CD14-positive monocyte (primary cell): ENCODE results near the gene SDC4. TPM values are rescaled to one million over a fixed set of nuclear protein-coding genes. Genes with fewer than 3 reads are reported as not detected.

ENCODE experiments used
- DNase-seq, 3 donors: peaks; one replicate each; pipeline ENCODE4 v3.0.0-alpha.2; 2011 to 2022
- H2AFZ ChIP-seq: 2 replicates; pipeline ENCODE4 v1.6.0; 2012; ENCODE audit warnings: mild to moderate bottlenecking, low read depth, low read length, inconsistent platforms; ENCODE audit not compliant: insufficient read depth, poor library complexity, severe bottlenecking
- H3K27ac ChIP-seq, 2 donors: 1 replicate in 1 of 2; 2 replicates in 1 of 2; pipeline ENCODE4 v1.5.1; 2012 to 2013; ENCODE audit warnings: low read length in 2 of 2, control low read depth in 1 of 2, inconsistent platforms in 1 of 2, low read depth in 1 of 2, mild to moderate bottlenecking in 1 of 2
- H3K27me3 ChIP-seq, 2 donors: one replicate each; pipeline versions ENCODE4 v1.6.0 to v1.6.1; 2011 to 2013; ENCODE audit warnings: low read length in 2 of 2; ENCODE audit not compliant: control insufficient read depth in 2 of 2, insufficient read depth in 2 of 2
- H3K36me3 ChIP-seq, 2 donors: replicated peaks in 1 of 2; 1 replicate in 1 of 2; 2 replicates in 1 of 2; pipeline versions ENCODE4 v1.5.1 to v1.6.1; 2012 to 2013; ENCODE audit warnings: low read length in 2 of 2, control low read depth in 1 of 2, inconsistent platforms in 1 of 2, mild to moderate bottlenecking in 1 of 2; ENCODE audit not compliant: insufficient read depth in 2 of 2, control insufficient read depth in 1 of 2
- H3K4me1 ChIP-seq, 2 donors: 1 replicate in 1 of 2; 2 replicates in 1 of 2; pipeline versions ENCODE4 v1.5.1 to v1.6.1; 2012 to 2013; ENCODE audit warnings: low read length in 2 of 2, control low read depth in 1 of 2, inconsistent platforms in 1 of 2, mild to moderate bottlenecking in 1 of 2, moderate library complexity in 1 of 2; ENCODE audit not compliant: insufficient read depth in 2 of 2, control insufficient read depth in 1 of 2
- H3K4me2 ChIP-seq: replicated peaks from 2 replicates; pipeline ENCODE3; 2012; ENCODE audit warnings: low read length, moderate library complexity, mild to moderate bottlenecking; ENCODE audit not compliant: poor library complexity, severe bottlenecking; ENCODE audit errors: extremely low read depth
- H3K4me3 ChIP-seq, 3 experiments: fragments of 200-600 bp in 1 of 3; sonication (generic) in 1 of 3; replicated peaks in 1 of 3; 1 replicate in 2 of 3; 2 replicates in 1 of 3; pipeline ENCODE4 v1.5.1; 2011 to 2013; ENCODE audit warnings: low read length in 3 of 3, mild to moderate bottlenecking in 3 of 3, control low read depth in 2 of 3, low read depth in 2 of 3, inconsistent platforms in 1 of 3, moderate library complexity in 1 of 3
- H3K79me2 ChIP-seq: 2 replicates; pipeline ENCODE4 v1.6.0; 2012; ENCODE audit warnings: mild to moderate bottlenecking, control low read depth, inconsistent platforms, low read length, moderate library complexity; ENCODE audit not compliant: insufficient read depth
- H3K9ac ChIP-seq: 2 replicates; pipeline ENCODE4 v1.6.0; 2017; ENCODE audit warnings: low read length, mild to moderate bottlenecking; ENCODE audit not compliant: insufficient read depth, poor library complexity, severe bottlenecking
- H3K9me3 ChIP-seq, 2 donors: replicated peaks in 1 of 2; 1 replicate in 1 of 2; 2 replicates in 1 of 2; pipeline versions ENCODE4 v1.5.1 to v1.6.1; 2012 to 2013; ENCODE audit warnings: low read length in 2 of 2, control low read depth in 1 of 2; ENCODE audit not compliant: control insufficient read depth in 1 of 2, insufficient read depth in 1 of 2
- H4K20me1 ChIP-seq: 2 replicates; pipeline ENCODE4 v1.6.0; 2012; ENCODE audit warnings: mild to moderate bottlenecking, low read length, control low read depth, moderate library complexity; ENCODE audit not compliant: insufficient read depth
- H3K27ac Mint-ChIP-seq, 7 donors: one replicate each; pipeline ENCODE4 v1.8.0; 2020; ENCODE audit warnings: mild to moderate bottlenecking in 7 of 7, mixed read lengths in 7 of 7, moderate library complexity in 6 of 7, inconsistent platforms in 2 of 7
- H3K27me3 Mint-ChIP-seq, 3 donors: one replicate each; pipeline ENCODE4 v1.8.0; 2021 to 2022; ENCODE audit warnings: low read depth in 3 of 3, mild to moderate bottlenecking in 3 of 3, mixed read lengths in 3 of 3, moderate library complexity in 3 of 3, inconsistent platforms in 1 of 3
- H3K36me3 Mint-ChIP-seq, 2 donors: one replicate each; pipeline ENCODE4 v1.8.0; 2020; ENCODE audit warnings: mixed read lengths in 2 of 2, inconsistent platforms in 1 of 2, mild to moderate bottlenecking in 1 of 2
- H3K4me1 Mint-ChIP-seq: one replicate; pipeline ENCODE4 v1.8.0; 2020; ENCODE audit warnings: mild to moderate bottlenecking, mixed read lengths
- H3K4me3 Mint-ChIP-seq, 2 donors: one replicate each; pipeline ENCODE4 v1.8.0; 2020; ENCODE audit warnings: mild to moderate bottlenecking in 2 of 2, mixed read lengths in 2 of 2, moderate library complexity in 1 of 2
- H3K9me3 Mint-ChIP-seq, 7 donors: one replicate each; pipeline ENCODE4 v1.8.0; 2020 to 2022; ENCODE audit warnings: mixed read lengths in 7 of 7, mild to moderate bottlenecking in 6 of 7, moderate library complexity in 6 of 7, inconsistent platforms in 2 of 7
- WGBS: methylation state at CpG from one replicate; pipeline ENCODE4 v1.1.5; 2013; ENCODE audit warnings: missing lambda C conversion rate; ENCODE audit not compliant: insufficient coverage; 5-methylcytosine and 5-hydroxymethylcytosine counted together
- intact Hi-C, 2 donors: fragments of 100-400 bp; cut with micrococcal nuclease; formaldehyde crosslinking; loops; one replicate each; pipeline versions ENCODE4 v1.15.0 to v1.15.1; 2023
- polyA plus RNA-seq, 3 donors: library from polyadenylated mRNA; depleted of rRNA in 1 of 3; unstranded in 2 of 3; stranded (reverse) in 1 of 3; fragments of 300-500 nt in 2 of 3; fragments of >200 nt in 1 of 3; fragmentation: Illumina TruSeq in 2 of 3; gene quantifications; 1 replicate in 2 of 3; 2 replicates in 1 of 3; pipeline ENCODE4 v1.2.3, GENCODE V29; 2012 to 2021
- TF ChIP-seq, protein P1 (sequence below): fragments of 200-600 bp; IDR thresholded peaks from one replicate; pipeline ENCODE4 v1.8.0; 2022; ENCODE audit warnings: antibody characterized with exemption, mild to moderate bottlenecking

SDC4 gene
- polyA plus RNA-seq, 3 donors, result 1.6 to 5.1 (median 1.9) TPM

DNA sequence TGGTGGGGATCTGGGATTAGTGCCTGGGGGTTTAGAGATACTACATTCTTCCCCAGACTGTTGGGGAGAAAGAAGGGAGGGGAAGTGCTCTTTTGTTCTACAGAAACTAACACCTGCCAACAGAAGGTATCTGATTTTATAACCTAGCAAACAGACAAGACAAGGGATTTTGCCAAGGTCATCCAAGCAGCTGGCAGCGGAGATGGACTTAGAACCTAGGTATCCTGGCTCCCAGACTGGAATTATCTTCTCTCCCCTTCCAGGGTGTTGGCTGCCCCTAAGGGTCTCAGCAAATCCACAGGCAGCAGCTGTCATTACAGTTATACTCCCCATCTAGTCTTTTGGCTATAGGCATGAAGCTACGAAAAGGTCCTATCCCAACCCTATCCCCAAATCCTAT, 8.4 kb downstream of the SDC4 start:
- H3K4me1 Mint-ChIP-seq, result peaks cover 16% of the 10 kb centered on the region
- Histone ChIP-seq H4K20me1 (no peaks in the 10 kb centered on the region), H3K4me3 (no peak overlapping the region), H2AFZ (no peak overlapping the region), H3K79me2 (no peaks in the 10 kb centered on the region), H3K9ac (no peak overlapping the region), H3K36me3 (no peaks in the 10 kb centered on the region), H3K27me3 (no peaks in the 10 kb centered on the region), H3K9me3 (no peaks in the 10 kb centered on the region), H3K4me1 (peaks cover 14 to 19% of the 10 kb centered on the region in 2 donors), H3K4me2 (no peak overlapping the region), H3K27ac (no peak overlapping the region)
- intact Hi-C loops, result no loop called here
- no peak overlapping the region for H3K27ac Mint-ChIP-seq
- no peak for DNase-seq
- peaks cover 0 to 3% (median 0%) of the 10 kb centered on the region in 3 donors for H3K27me3 Mint-ChIP-seq
- H3K9me3 Mint-ChIP-seq, result peaks cover 0 to 2% (median 0%) of the 10 kb centered on the region in 7 donors
- H3K4me3 Mint-ChIP-seq, result no peak overlapping the region
- WGBS, result 100% methylated on average over 1 of the region's 2 CpGs
- TF ChIP-seq, protein P1, sequence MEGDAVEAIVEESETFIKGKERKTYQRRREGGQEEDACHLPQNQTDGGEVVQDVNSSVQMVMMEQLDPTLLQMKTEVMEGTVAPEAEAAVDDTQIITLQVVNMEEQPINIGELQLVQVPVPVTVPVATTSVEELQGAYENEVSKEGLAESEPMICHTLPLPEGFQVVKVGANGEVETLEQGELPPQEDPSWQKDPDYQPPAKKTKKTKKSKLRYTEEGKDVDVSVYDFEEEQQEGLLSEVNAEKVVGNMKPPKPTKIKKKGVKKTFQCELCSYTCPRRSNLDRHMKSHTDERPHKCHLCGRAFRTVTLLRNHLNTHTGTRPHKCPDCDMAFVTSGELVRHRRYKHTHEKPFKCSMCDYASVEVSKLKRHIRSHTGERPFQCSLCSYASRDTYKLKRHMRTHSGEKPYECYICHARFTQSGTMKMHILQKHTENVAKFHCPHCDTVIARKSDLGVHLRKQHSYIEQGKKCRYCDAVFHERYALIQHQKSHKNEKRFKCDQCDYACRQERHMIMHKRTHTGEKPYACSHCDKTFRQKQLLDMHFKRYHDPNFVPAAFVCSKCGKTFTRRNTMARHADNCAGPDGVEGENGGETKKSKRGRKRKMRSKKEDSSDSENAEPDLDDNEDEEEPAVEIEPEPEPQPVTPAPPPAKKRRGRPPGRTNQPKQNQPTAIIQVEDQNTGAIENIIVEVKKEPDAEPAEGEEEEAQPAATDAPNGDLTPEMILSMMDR, result no peak
- H3K36me3 Mint-ChIP-seq, result peaks cover 6 to 11% of the 10 kb centered on the region in 2 donors

DNA sequence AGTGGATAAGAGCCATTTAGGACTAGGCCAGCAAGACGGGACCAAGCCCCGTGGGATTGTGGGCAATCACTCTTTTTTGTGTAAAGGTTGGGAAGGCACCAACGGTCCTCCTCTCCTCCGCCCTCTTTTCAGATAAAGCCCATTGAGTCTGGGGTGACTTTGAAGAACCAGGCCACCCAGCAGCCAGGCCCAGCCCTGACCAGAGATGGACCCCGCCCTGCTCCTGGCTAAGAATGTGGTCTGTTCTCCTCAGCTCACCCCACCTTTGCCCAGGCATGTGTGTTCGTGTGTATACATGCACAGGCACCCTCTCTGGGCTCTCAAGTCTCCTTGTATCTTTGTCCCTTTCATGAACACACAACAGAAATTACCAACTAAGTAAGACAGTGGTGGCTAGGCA, 9.1 kb downstream of the SDC4 start:
- Histone ChIP-seq H2AFZ (no peak overlapping the region), H3K4me1 (peaks cover 7 to 11% of the 10 kb centered on the region in 2 donors), H3K4me2 (no peak overlapping the region), H3K36me3 (no peaks in the 10 kb centered on the region), H4K20me1 (no peaks in the 10 kb centered on the region), H3K9me3 (no peaks in the 10 kb centered on the region), H3K9ac (no peak overlapping the region), H3K79me2 (no peaks in the 10 kb centered on the region), H3K27me3 (no peaks in the 10 kb centered on the region), H3K4me3 (no peak overlapping the region), H3K27ac (no peak overlapping the region)
- H3K27ac Mint-ChIP-seq, result peak overlapping the region in 1 of 7 donors; percentile 57
- H3K4me1 Mint-ChIP-seq, result peaks cover 9% of the 10 kb centered on the region
- no peak overlapping the region for H3K4me3 Mint-ChIP-seq
- no peak for DNase-seq
- peaks cover 0 to 2% (median 0%) of the 10 kb centered on the region in 7 donors for H3K9me3 Mint-ChIP-seq
- TF ChIP-seq, protein P1, result no peak
- intact Hi-C loops, result no loop called here
- H3K36me3 Mint-ChIP-seq, result peaks cover 6 to 12% of the 10 kb centered on the region in 2 donors
- 98% methylated on average over 4 of the region's 6 CpGs for WGBS
- H3K27me3 Mint-ChIP-seq, result peaks cover 0 to under 1% (median 0%) of the 10 kb centered on the region in 3 donors
